Epithelial cell of esophagus (primary cell): ENCODE data around the gene PRKAA2.

Source experiments
- DNase-seq: peaks from one replicate; pipeline ENCODE4 v3.0.0; 2010; ENCODE audit warnings: low read depth
- H3K4me3 ChIP-seq: 2 replicates; pipeline ENCODE4 v1.5.1; 2011; ENCODE audit warnings: mild to moderate bottlenecking, low read length, control low read depth
- TF ChIP-seq, protein P1 (sequence below): IDR thresholded peaks from 2 replicates; pipeline ENCODE4 v1.5.1; 2011; ENCODE audit warnings: low read depth, mild to moderate bottlenecking, low read length, control low read depth, inconsistent platforms; ENCODE audit not compliant: insufficient read depth; ENCODE audit errors: missing control alignments

PRKAA2 gene

GRCh38 chr1:56655991-56656613 lies 11.0 kb downstream of the PRKAA2 start:
- no peak overlapping the region for H3K4me3 ChIP-seq
- DNase-seq = no peak
- TF ChIP-seq, protein P1, sequence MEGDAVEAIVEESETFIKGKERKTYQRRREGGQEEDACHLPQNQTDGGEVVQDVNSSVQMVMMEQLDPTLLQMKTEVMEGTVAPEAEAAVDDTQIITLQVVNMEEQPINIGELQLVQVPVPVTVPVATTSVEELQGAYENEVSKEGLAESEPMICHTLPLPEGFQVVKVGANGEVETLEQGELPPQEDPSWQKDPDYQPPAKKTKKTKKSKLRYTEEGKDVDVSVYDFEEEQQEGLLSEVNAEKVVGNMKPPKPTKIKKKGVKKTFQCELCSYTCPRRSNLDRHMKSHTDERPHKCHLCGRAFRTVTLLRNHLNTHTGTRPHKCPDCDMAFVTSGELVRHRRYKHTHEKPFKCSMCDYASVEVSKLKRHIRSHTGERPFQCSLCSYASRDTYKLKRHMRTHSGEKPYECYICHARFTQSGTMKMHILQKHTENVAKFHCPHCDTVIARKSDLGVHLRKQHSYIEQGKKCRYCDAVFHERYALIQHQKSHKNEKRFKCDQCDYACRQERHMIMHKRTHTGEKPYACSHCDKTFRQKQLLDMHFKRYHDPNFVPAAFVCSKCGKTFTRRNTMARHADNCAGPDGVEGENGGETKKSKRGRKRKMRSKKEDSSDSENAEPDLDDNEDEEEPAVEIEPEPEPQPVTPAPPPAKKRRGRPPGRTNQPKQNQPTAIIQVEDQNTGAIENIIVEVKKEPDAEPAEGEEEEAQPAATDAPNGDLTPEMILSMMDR = no peak

DNA sequence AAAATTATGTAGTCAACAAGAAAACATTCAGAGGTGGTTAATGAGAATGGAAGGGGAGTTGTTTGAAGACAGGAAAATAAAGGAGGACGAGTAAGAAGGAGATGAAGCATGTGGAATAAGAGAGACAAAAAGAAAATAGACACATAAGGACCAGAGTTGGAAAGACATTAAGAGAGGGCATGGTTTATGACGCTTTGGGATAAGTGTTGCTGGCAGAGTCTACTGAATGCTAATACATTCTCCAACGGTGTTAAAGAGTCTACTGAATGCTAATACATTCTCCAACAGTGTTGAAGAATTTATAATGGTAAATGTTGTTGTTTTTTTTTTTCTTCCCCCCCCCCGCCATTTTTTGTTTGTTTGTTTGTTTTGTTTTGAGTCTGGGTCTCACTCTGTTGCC lies 13.1 kb downstream of the PRKAA2 start:
- H3K4me3 ChIP-seq = no peak overlapping the region
- DNase-seq = no peak
- TF ChIP-seq, protein P1 = no peak

- H3K4me3 ChIP-seq = no peak overlapping the region
- no peak for DNase-seq
- TF ChIP-seq, protein P1 = no peak
These were observed 15.2 kb downstream of the PRKAA2 start for GRCh38 chr1:56660293-56660692.

- H3K4me3 ChIP-seq = no peak overlapping the region
- no peak for DNase-seq
- TF ChIP-seq, protein P1 = no peak
These were observed 18.7 kb downstream of the PRKAA2 start for GRCh38 chr1:56663846-56664245.

- no peak overlapping the region for H3K4me3 ChIP-seq
- DNase-seq = no peak
- TF ChIP-seq, protein P1 = no peak
These were observed 20.3 kb downstream of the PRKAA2 start for GRCh38 chr1:56665384-56665783.

GRCh38 chr1:56666112-56666608 lies 21.0 kb downstream of the PRKAA2 start:
- TF ChIP-seq, protein P1 = no peak
- DNase-seq = no peak
- H3K4me3 ChIP-seq = no peak overlapping the region

- DNase-seq = no peak
- TF ChIP-seq, protein P1 = no peak
These were observed 25.2 kb downstream of the PRKAA2 start for GRCh38 chr1:56670350-56670749.

More at GRCh38 chr1:56670350-56670749, 25.2 kb downstream of the PRKAA2 start:
- H3K4me3 ChIP-seq = no peak overlapping the region
